ENCODE results near the gene RSPO3.

DNA sequence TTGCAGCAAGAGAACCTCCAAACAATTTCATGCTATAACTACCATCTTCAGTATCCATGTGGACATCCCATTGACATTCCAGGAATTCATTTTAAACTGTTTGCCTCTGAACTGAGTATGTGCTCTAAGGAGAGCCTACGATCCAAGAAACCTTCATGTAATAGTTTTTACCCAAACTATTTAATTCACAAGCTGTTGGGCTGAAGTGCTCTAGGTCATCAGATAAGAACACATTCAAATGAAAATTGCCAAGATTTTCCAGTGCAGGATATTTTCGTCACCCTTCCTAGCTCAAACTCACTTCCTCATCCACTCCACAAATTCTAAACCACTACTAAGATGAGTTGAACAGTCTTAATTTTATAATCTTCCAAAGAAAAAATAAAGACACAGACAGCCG is 12.8 kb downstream of the RSPO3 start:
- no peak for TF ChIP-seq ZNF70 (CRISPR knock-in tag; IDR thresholded peaks at IDR 0.05)
- TF ChIP-seq, protein P1, sequence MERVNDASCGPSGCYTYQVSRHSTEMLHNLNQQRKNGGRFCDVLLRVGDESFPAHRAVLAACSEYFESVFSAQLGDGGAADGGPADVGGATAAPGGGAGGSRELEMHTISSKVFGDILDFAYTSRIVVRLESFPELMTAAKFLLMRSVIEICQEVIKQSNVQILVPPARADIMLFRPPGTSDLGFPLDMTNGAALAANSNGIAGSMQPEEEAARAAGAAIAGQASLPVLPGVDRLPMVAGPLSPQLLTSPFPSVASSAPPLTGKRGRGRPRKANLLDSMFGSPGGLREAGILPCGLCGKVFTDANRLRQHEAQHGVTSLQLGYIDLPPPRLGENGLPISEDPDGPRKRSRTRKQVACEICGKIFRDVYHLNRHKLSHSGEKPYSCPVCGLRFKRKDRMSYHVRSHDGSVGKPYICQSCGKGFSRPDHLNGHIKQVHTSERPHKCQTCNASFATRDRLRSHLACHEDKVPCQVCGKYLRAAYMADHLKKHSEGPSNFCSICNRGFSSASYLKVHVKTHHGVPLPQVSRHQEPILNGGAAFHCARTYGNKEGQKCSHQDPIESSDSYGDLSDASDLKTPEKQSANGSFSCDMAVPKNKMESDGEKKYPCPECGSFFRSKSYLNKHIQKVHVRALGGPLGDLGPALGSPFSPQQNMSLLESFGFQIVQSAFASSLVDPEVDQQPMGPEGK (CRISPR knock-in tag; IDR thresholded peaks at IDR 0.05; ENCODE audit: borderline replicate concordance), result no peak
- no peak for TF ChIP-seq ARNTL (CRISPR knock-in tag; IDR thresholded peaks at IDR 0.05; ENCODE audit: borderline replicate concordance, low read depth)
- TF ChIP-seq PPARA (CRISPR knock-in tag; IDR thresholded peaks at IDR 0.05; ENCODE audit: borderline replicate concordance), result no peak
- TF ChIP-seq TCF4 (CRISPR knock-in tag; IDR thresholded peaks at IDR 0.05; ENCODE audit: borderline replicate concordance), result no peak
- TF ChIP-seq ZFP30 (CRISPR knock-in tag; IDR thresholded peaks at IDR 0.05), result no peak
- TF ChIP-seq, protein P2, sequence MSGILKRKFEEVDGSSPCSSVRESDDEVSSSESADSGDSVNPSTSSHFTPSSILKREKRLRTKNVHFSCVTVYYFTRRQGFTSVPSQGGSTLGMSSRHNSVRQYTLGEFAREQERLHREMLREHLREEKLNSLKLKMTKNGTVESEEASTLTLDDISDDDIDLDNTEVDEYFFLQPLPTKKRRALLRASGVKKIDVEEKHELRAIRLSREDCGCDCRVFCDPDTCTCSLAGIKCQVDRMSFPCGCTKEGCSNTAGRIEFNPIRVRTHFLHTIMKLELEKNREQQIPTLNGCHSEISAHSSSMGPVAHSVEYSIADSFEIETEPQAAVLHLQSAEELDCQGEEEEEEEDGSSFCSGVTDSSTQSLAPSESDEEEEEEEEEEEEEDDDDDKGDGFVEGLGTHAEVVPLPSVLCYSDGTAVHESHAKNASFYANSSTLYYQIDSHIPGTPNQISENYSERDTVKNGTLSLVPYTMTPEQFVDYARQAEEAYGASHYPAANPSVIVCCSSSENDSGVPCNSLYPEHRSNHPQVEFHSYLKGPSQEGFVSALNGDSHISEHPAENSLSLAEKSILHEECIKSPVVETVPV (CRISPR knock-in tag; IDR thresholded peaks at IDR 0.05), result no peak

Measured in SK-N-SH treated with all-trans-retinoic acid at 6 μM for 48 hours (cell line).